ENCODE measurements around the gene UBLCP1.

The UBLCP1 gene

GRCh38 chr5:159262859-159263568 lies at the start of gene UBLCP1:
TSS of gene UBLCP1 (plus strand) at chr5:159263290. CDS start at chr5:159268916, 5,626 bp downstream.
- DNase-seq = peak; percentile 82

- no peak for DNase-seq
These were observed 48.4 kb upstream of the UBLCP1 start for GRCh38 chr5:159214486-159215271.

GRCh38 chr5:159215886-159216285 lies 47.2 kb upstream of the UBLCP1 start:
- DNase-seq = no peak

GRCh38 chr5:159216454-159216853 lies 46.6 kb upstream of the UBLCP1 start:
- no peak for DNase-seq

GRCh38 chr5:159217236-159217635 lies 45.9 kb upstream of the UBLCP1 start:
- DNase-seq = no peak

GRCh38 chr5:159218595-159219023 lies 44.5 kb upstream of the UBLCP1 start:
- peak; percentile 73 for DNase-seq

GRCh38 chr5:159220206-159220605 lies 42.9 kb upstream of the UBLCP1 start:
- DNase-seq = no peak

GRCh38 chr5:159223469-159223868 lies 39.6 kb upstream of the UBLCP1 start:
- DNase-seq = no peak

- no peak for DNase-seq
These were observed 38.6 kb upstream of the UBLCP1 start for GRCh38 chr5:159224471-159224870.

GRCh38 chr5:159226451-159226850 lies 36.6 kb upstream of the UBLCP1 start:
- DNase-seq = no peak

- no peak for DNase-seq
These were observed 35.6 kb upstream of the UBLCP1 start for GRCh38 chr5:159227452-159227851.

- peak; percentile 25 for DNase-seq
These were observed 35.0 kb upstream of the UBLCP1 start for GRCh38 chr5:159228097-159228496.

GRCh38 chr5:159230657-159231056 lies 32.4 kb upstream of the UBLCP1 start:
- no peak for DNase-seq

- no peak for DNase-seq
These were observed 31.9 kb upstream of the UBLCP1 start for GRCh38 chr5:159231167-159231566.

GRCh38 chr5:159235871-159236520 lies 27.1 kb upstream of the UBLCP1 start:
- DNase-seq = peak; percentile 59

GRCh38 chr5:159240301-159240870 lies 22.7 kb upstream of the UBLCP1 start:
- peak; percentile 84 for DNase-seq

- no peak for DNase-seq
These were observed 21.0 kb upstream of the UBLCP1 start for GRCh38 chr5:159241946-159242552.

GRCh38 chr5:159242656-159243055 lies 20.4 kb upstream of the UBLCP1 start:
- no peak for DNase-seq

GRCh38 chr5:159243385-159243784 lies 19.7 kb upstream of the UBLCP1 start:
- no peak for DNase-seq

- no peak for DNase-seq
These were observed 18.9 kb upstream of the UBLCP1 start for GRCh38 chr5:159244163-159244562.

- DNase-seq = no peak
These were observed 18.2 kb upstream of the UBLCP1 start for GRCh38 chr5:159244890-159245289.

GRCh38 chr5:159249158-159249557 lies 13.9 kb upstream of the UBLCP1 start:
- DNase-seq = no peak

GRCh38 chr5:159252195-159252594 lies 10.9 kb upstream of the UBLCP1 start:
- no peak for DNase-seq
